HG03060 (cell line): Measurements from ENCODE around the gene EVI5L.
"Not testable (repeated sequence)": the region's sequence is repeated elsewhere in the genome, so short reads cannot be mapped to it uniquely, and the experiment has no call there.

Source experiments
- ATAC-seq: cut with Tn5 transposase; IDR thresholded peaks from one replicate; pipeline ENCODE4 v1.9.1; 2021; ENCODE audit warnings: low read depth, moderate number of reproducible peaks; ENCODE audit not compliant: unreplicated experiment

Gene EVI5L

GRCh38 chr19:7888826-7889217 is 58.8 kb downstream of the EVI5L start:
- ATAC-seq, result no peak

GRCh38 chr19:7893362-7894101 is 63.5 kb downstream of the EVI5L start:
- ATAC-seq, result not testable (repeated sequence)

- no peak for ATAC-seq
Measured at GRCh38 chr19:7894612-7895309, 64.7 kb downstream of the EVI5L start.

- ATAC-seq, result no peak
Measured at GRCh38 chr19:7895565-7895964, 65.5 kb downstream of the EVI5L start.

- ATAC-seq, result no peak
Measured at GRCh38 chr19:7897292-7897691, 67.3 kb downstream of the EVI5L start.

GRCh38 chr19:7898967-7899366 is 68.9 kb downstream of the EVI5L start:
- ATAC-seq, result no peak

GRCh38 chr19:7899751-7900378 is 69.8 kb downstream of the EVI5L start:
- no peak for ATAC-seq

GRCh38 chr19:7900401-7900870 is 70.4 kb downstream of the EVI5L start:
- no peak for ATAC-seq

- ATAC-seq, result no peak
Measured at GRCh38 chr19:7900931-7901330, 70.9 kb downstream of the EVI5L start.

GRCh38 chr19:7901337-7901736 is 71.3 kb downstream of the EVI5L start:
- no peak for ATAC-seq

GRCh38 chr19:7902796-7903243 is 72.8 kb downstream of the EVI5L start:
- peak; percentile 1 for ATAC-seq

- peak; percentile 91 for ATAC-seq
Measured at GRCh38 chr19:7903244-7904073, 73.4 kb downstream of the EVI5L start, which contains the start of gene MAP2K7. Gene MAP2K7 (plus strand): TSS chr19:7903877. CDS start chr19:7903945, 68 bp downstream.

GRCh38 chr19:7904074-7905020 is 74.3 kb downstream of the EVI5L start:
- ATAC-seq, result no peak

GRCh38 chr19:7905268-7905667 is 75.2 kb downstream of the EVI5L start:
- no peak for ATAC-seq

GRCh38 chr19:7905859-7906258 is 75.8 kb downstream of the EVI5L start:
- ATAC-seq, result no peak

- ATAC-seq, result no peak
Measured at GRCh38 chr19:7907122-7907521, 77.1 kb downstream of the EVI5L start.

- no peak for ATAC-seq
Measured at GRCh38 chr19:7907544-7907943, 77.5 kb downstream of the EVI5L start.

- no peak for ATAC-seq
Measured at GRCh38 chr19:7908078-7908699, 78.2 kb downstream of the EVI5L start.
